ENCODE results near the gene PPP4R4. TPM values are rescaled to one million over a fixed set of nuclear protein-coding genes. Genes with fewer than 3 reads are reported as not detected.
A peak's percentile ranks its signal among the peaks of the same experiment; 100 is the strongest.

The PPP4R4 gene
- total RNA-seq, 1 donor from 2014 or later, result not detected

GRCh38 chr14:94126800-94127199 is 47.3 kb upstream of the PPP4R4 start:
- Mint-ChIP-seq H3K27ac (no peak overlapping the region), H3K27me3 (peaks cover under 1% of the 10 kb centered on the region), H3K9me3 (no peaks in the 10 kb centered on the region), H3K4me3 (no peak overlapping the region), H3K4me1 (peaks cover 17% of the 10 kb centered on the region), H3K36me3 (ENCODE audit: low read depth) (peaks cover 13% of the 10 kb centered on the region)
- DNase-seq (no peak), ATAC-seq (ENCODE audit: low read depth) (no peak)
- ChIA-PET POLR2A (no interaction called here), CTCF (interaction anchor here (2.7 kb wide), 1 partner anchor 11 kb away, joined by 12 read pairs; no protein-coding TSS in a partner anchor)
- no peak for TF ChIP-seq CTCF (IDR thresholded peaks at IDR 0.05)
- intact Hi-C loops (cut with micrococcal nuclease), result no loop called here

- H3K9me3 Mint-ChIP-seq, result no peaks in the 10 kb centered on the region
- no peak for TF ChIP-seq CTCF (IDR thresholded peaks at IDR 0.05)
- H3K4me1 Mint-ChIP-seq, result peaks cover 19% of the 10 kb centered on the region
- H3K27me3 Mint-ChIP-seq, result peaks cover 3% of the 10 kb centered on the region
- intact Hi-C loops (cut with micrococcal nuclease), result no loop called here
- ChIA-PET POLR2A (interaction anchor here (2.0 kb wide), 1 partner anchor 46 kb away, joined by 5 read pairs; the partner anchor contains the start of genes DDX24 and IFI27L1), CTCF (interaction anchor here (2.7 kb wide), 1 partner anchor 10 kb away, joined by 12 read pairs; no protein-coding TSS in a partner anchor)
- H3K27ac Mint-ChIP-seq, result no peak overlapping the region
- H3K4me3 Mint-ChIP-seq, result no peak overlapping the region
- DNase-seq (no peak), ATAC-seq (ENCODE audit: low read depth) (no peak)
- peaks cover 13% of the 10 kb centered on the region for H3K36me3 Mint-ChIP-seq (ENCODE audit: low read depth)
Measured at GRCh38 chr14:94127330-94127729, 46.8 kb upstream of the PPP4R4 start.

DNA sequence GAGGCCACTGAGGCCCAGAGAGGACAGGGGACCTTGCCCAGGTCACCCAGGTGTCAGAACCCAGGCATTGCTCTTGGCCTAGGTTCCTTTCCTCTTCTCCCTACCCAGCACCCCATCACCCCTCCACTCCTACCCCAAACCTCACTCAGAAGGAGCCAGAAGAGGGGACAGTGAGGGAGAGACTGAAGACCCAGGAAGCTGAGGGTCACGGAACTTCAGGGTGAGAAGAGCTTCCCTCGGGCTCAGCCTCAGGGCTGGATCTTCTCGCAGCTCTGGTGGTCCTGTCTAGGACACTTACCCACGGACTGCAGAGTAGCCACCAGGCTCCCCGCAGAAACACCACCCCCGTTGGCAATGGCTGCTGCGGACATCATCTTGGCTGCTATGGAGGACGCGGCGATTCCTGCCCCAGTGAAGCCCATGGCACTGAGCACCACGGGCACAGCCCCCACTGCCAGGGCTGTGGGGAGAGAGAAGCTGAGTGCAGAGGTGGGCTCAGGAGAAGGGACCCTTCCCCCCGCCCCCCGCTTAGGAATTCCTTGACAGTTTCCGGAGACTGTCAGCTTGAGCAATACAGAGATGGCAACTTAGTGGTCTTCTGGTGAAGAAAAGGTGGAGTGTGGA is 45.8 kb upstream of the PPP4R4 start:
- ChIA-PET POLR2A (interaction anchor here (0.5 to 2.0 kb wide), 3 partner anchors 47 to 131 kb away, joined by 3 to 5 read pairs (median 5); partner anchors contain the start of genes CCDC197, DDX24 and IFI27L1), CTCF (interaction anchor here (0.8 to 2.7 kb wide), 4 partner anchors 9 to 189 kb away, joined by 3 to 12 read pairs (median 4); partner anchors contain the start of genes DDX24 and IFI27L1)
- Mint-ChIP-seq H3K9me3 (no peaks in the 10 kb centered on the region), H3K4me3 (peak overlapping the region; percentile 88), H3K4me1 (peaks cover 19% of the 10 kb centered on the region), H3K27me3 (peaks cover 3% of the 10 kb centered on the region), H3K36me3 (ENCODE audit: low read depth) (peaks cover 13% of the 10 kb centered on the region), H3K27ac (peak overlapping the region; percentile 41)
- no peak for DNase-seq
- intact Hi-C loops (cut with micrococcal nuclease), result no loop called here
- ATAC-seq (ENCODE audit: low read depth), result no peak
- no peak for TF ChIP-seq CTCF (IDR thresholded peaks at IDR 0.05)

DNA sequence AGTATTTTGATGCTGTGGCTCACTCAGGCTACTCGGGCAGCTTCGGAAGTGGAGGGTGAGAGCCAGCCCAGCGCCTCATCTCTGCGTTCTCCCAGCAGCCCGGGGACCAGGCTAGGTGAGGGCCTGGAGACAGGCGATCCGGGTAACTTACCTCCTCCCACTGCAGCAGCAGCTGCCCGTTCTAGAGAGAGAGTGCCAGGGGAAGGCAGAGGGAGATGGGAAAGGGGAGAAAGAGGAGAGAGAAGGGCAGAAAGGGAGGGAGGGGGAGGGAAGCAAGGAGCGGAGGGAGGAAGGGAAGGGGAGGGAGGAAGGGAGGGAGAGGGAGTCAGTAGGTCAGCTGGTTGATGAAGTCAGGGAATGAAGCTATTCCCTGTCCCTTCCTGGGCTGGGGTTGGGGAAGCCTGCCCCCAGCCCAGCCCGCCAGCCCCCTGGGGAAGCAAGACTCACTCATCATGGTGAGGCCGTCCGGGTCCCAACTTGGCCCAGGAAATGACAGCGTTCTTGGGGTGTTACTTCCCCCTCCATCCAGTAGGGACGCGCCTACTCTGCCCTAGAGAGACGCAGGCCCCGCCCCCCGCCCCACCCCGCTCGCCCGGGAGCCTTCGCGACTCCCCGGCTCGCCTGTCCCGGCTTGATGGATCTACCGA is 44.9 kb upstream of the PPP4R4 start, which contains the start of gene IFI27L2:
Gene IFI27L2 (minus strand): TSS at position 494 of the 647 bp plus-strand sequence. CDS start 40 bp downstream, at position 454.
- intact Hi-C loops (cut with micrococcal nuclease), result loop anchor here (1.0 kb wide), 2 partner anchors 45 to 48 kb away; partner anchors contain the start of genes DDX24, IFI27L1 and PPP4R4
- POLR2A ChIA-PET, result interaction anchor here (0.5 to 2.0 kb wide), 4 partner anchors 48 to 193 kb away, joined by 3 to 7 read pairs (median 5); partner anchors contain the start of genes CCDC197, DDX24 and IFI27L1
- Mint-ChIP-seq H3K4me1 (peaks cover 19% of the 10 kb centered on the region), H3K27me3 (peaks cover 6% of the 10 kb centered on the region), H3K27ac (peak within 1 kb of the TSS; percentile 54), H3K9me3 (no peaks in the 10 kb centered on the region), H3K4me3 (peak within 1 kb of the TSS; percentile 88), H3K36me3 (ENCODE audit: low read depth) (peaks cover 13% of the 10 kb centered on the region)
- TF ChIP-seq CTCF (IDR thresholded peaks at IDR 0.05), result no peak
- CTCF ChIA-PET, result interaction anchor here (0.7 to 2.7 kb wide), 6 partner anchors 8 to 500 kb away, joined by 3 to 12 read pairs (median 4); partner anchors contain the start of genes DDX24 and IFI27L1
- DNase-seq, result peak; percentile 41
- ATAC-seq (ENCODE audit: low read depth), result peak; percentile 98

All from activated B cell treated with CpG ODN at 0.5 μM for 24 hours (primary cell).